HepG2 (cell line): Measurements from ENCODE around the gene MMAA. TPM values are rescaled to one million over a fixed set of nuclear protein-coding genes. Genes with fewer than 3 reads are reported as not detected.

ENCODE experiments used
- ATAC-seq: fragments of 200-7000 bp; cut with Tn5 transposase; 3 replicates; pipeline ENCODE4 v1.9.1; 2020; ENCODE audit warnings: mild to moderate bottlenecking, moderate library complexity
- BruUV-seq: library from RNA; stranded (reverse); fragments of 400-500 nt; replicated peaks from 2 replicates; lab custom pipeline; 2021; lab: Mats Ljungman, UMichigan
- CTCF ChIA-PET: fragments of 300-600 bp; formaldehyde crosslinking; extraction: SDS; loops from one replicate; lab custom pipeline; 2021; ENCODE audit warnings: low total read pairs, inconsistent platforms, low intra/inter-chr PET ratio; lab: Yijun Ruan, JAX
- POLR2A ChIA-PET: fragments of 350-600 bp; sonication (Branson Sonifier 250); formaldehyde crosslinking; loops from one replicate; lab custom pipeline; 2020; ENCODE audit warnings: antibody characterized with exemption, inconsistent platforms; lab: Yijun Ruan, JAX
- DNase-seq: peaks from one replicate; pipeline ENCODE4 v3.0.0-alpha.2; 2015; ENCODE audit warnings: low spot score
- FAIRE-seq: peaks from 3 replicates; lab custom pipeline; 2011; peaks lifted over from hg19 to GRCh38; lab: Jason Lieb, UNC
- H2AFZ ChIP-seq: one replicate; pipeline ENCODE4 v1.6.1; 2011; ENCODE audit warnings: low read length, inconsistent platforms
- H3K27ac ChIP-seq: fragments of 300-600 bp; 3 replicates; pipeline ENCODE4 v1.8.0; 2011; ENCODE audit warnings: mixed run types, mild to moderate bottlenecking, mixed read lengths, low read length, inconsistent platforms; ENCODE audit not compliant: insufficient read depth; ENCODE audit errors: extremely low read length
- H3K27me3 ChIP-seq, 2 experiments: fragments of 200-600 bp in 1 of 2; 2 replicates in 1 of 2; 3 replicates in 1 of 2; pipeline versions ENCODE4 v1.6.0 to v1.8.0; 2011; ENCODE audit warnings: low read length in 2 of 2, mild to moderate bottlenecking in 2 of 2, moderate library complexity in 2 of 2, inconsistent platforms in 1 of 2; ENCODE audit not compliant: insufficient read depth in 2 of 2, control insufficient read depth in 1 of 2
- H3K36me3 ChIP-seq, 2 experiments: fragments of 200-600 bp in 1 of 2; replicated peaks in 1 of 2; 2 replicates in 1 of 2; 3 replicates in 1 of 2; pipeline versions ENCODE4 v1.5.1 to v1.8.0; 2011; ENCODE audit warnings: low read length in 2 of 2, inconsistent platforms in 1 of 2; ENCODE audit not compliant: insufficient read depth in 2 of 2, control insufficient read depth in 1 of 2
- H3K4me1 ChIP-seq: 2 replicates; pipeline ENCODE4 v1.5.1; 2012; ENCODE audit warnings: low read length, inconsistent platforms; ENCODE audit not compliant: insufficient read depth
- H3K4me2 ChIP-seq: 2 replicates; pipeline ENCODE4 v1.6.0; 2011; ENCODE audit warnings: low read depth, low read length, inconsistent platforms
- H3K4me3 ChIP-seq, 3 experiments: fragments of 200-600 bp in 1 of 3; sonication (generic), shearing (Covaris generic) in 1 of 3; replicated peaks in 1 of 3; 2 replicates each; pipeline ENCODE4 v1.5.1; 2011 to 2016; ENCODE audit warnings: low read length in 3 of 3, inconsistent platforms in 2 of 3, low read depth in 2 of 3, mild to moderate bottlenecking in 2 of 3, control low read depth in 1 of 3, mixed read lengths in 1 of 3; ENCODE audit not compliant: insufficient read depth in 1 of 3
- H3K79me2 ChIP-seq: one replicate; pipeline ENCODE4 v1.6.1; 2011; ENCODE audit warnings: low read length, inconsistent platforms; ENCODE audit not compliant: insufficient read depth
- H3K9ac ChIP-seq: 2 replicates; pipeline ENCODE4 v1.6.0; 2011; ENCODE audit warnings: mild to moderate bottlenecking, low read depth, low read length, inconsistent platforms; ENCODE audit not compliant: insufficient read depth
- H3K9me3 ChIP-seq: 2 replicates; pipeline ENCODE4 v1.5.1; 2012; ENCODE audit warnings: mild to moderate bottlenecking, low read length
- H4K20me1 ChIP-seq: 2 replicates; pipeline ENCODE4 v1.6.0; 2011; ENCODE audit warnings: inconsistent platforms, mild to moderate bottlenecking, low read length, moderate library complexity; ENCODE audit not compliant: insufficient read depth
- ATF1 ChIP-seq: IDR thresholded peaks from 2 replicates; pipeline ENCODE4 v1.6.1; 2016; ENCODE audit warnings: mild to moderate bottlenecking, control low read depth
- KAT8 ChIP-seq: IDR thresholded peaks from 2 replicates; pipeline ENCODE4 v1.6.1; 2016; ENCODE audit warnings: missing genetic modification reagents, missing compliant biosample characterization
- KLF9 ChIP-seq: IDR thresholded peaks from 2 replicates; pipeline ENCODE4 v1.6.1; 2016; ENCODE audit warnings: low read depth
- MBD4 ChIP-seq: IDR thresholded peaks from 2 replicates; pipeline ENCODE4 v1.6.1; 2012; ENCODE audit warnings: low read length, inconsistent platforms, borderline replicate concordance
- NR2F1 ChIP-seq, 2 experiments: fragments of 450-650 bp in 1 of 2; formaldehyde crosslinking in 1 of 2; IDR thresholded peaks; 2 replicates each; pipeline versions ENCODE4 v1.5.0 to v1.6.1; 2016 to 2020; ENCODE audit warnings: mild to moderate bottlenecking in 1 of 2, missing compliant biosample characterization in 1 of 2, missing genetic modification reagents in 1 of 2, moderate library complexity in 1 of 2
- PHF5A ChIP-seq: IDR thresholded peaks from one replicate; pipeline ENCODE4 v1.6.1; 2018; ENCODE audit warnings: low read depth, missing genetic modification reagents; ENCODE audit not compliant: unreplicated experiment
- SP140L ChIP-seq: sonication (generic); formaldehyde crosslinking; IDR thresholded peaks from 2 replicates; pipeline ENCODE4 v1.4.0; 2020; ENCODE audit warnings: missing genetic modification reagents, borderline replicate concordance
- ZBTB42 ChIP-seq: sonication (generic); formaldehyde crosslinking; IDR thresholded peaks from 2 replicates; pipeline ENCODE4 v1.5.0; 2020; ENCODE audit warnings: mild to moderate bottlenecking, missing genetic modification reagents
- ZNF451 ChIP-seq: sonication (generic); formaldehyde crosslinking; IDR thresholded peaks from 2 replicates; pipeline ENCODE4 v1.5.0; 2020; ENCODE audit warnings: mild to moderate bottlenecking, missing genetic modification reagents
- ZNF652 ChIP-seq: IDR thresholded peaks from 2 replicates; pipeline ENCODE4 v1.6.1; 2016; ENCODE audit warnings: low read depth, borderline replicate concordance
- WGBS: methylation state at CpG from one replicate; pipeline ENCODE4 v1.1.6; 2017; ENCODE audit warnings: low lambda C conversion rate; 5-methylcytosine and 5-hydroxymethylcytosine counted together
- in situ Hi-C: cut with HindIII; loops from 2 replicates; pipeline ENCODE4 v1.10.0; 2017; ENCODE audit warnings: low pct_unique_long_range_greater_than_20kb; ENCODE audit not compliant: extremely low pct_ligation_motif_present
- intact Hi-C: fragments of 100-400 bp; cut with micrococcal nuclease; formaldehyde crosslinking; loops from one replicate; pipeline ENCODE4 v1.10.0; 2022; ENCODE audit not compliant: unreplicated experiment
- polyA plus RNA-seq, 8 experiments: library from polyadenylated mRNA; depleted of rRNA in 3 of 8; stranded (reverse) in 7 of 8; unstranded in 1 of 8; fragments of >200 nt; fragmentation: Illumina TruSeq in 4 of 8; extraction: Trizol in 4 of 8; gene quantifications; 2 replicates each; pipeline versions ENCODE4 v1.2.1 to v1.2.3, GENCODE V29; 2011 to 2016; ENCODE audit warnings: low read depth in 4 of 8, missing spikeins in 1 of 8, mixed read lengths in 1 of 8; ENCODE audit not compliant: insufficient read depth in 1 of 8
- total RNA-seq, 5 experiments: library from RNA; depleted of rRNA; stranded (reverse); fragments of >200 nt; fragmentation: Illumina TruSeq; extraction: Trizol; gene quantifications; 2 replicates each; pipeline ENCODE4 v1.2.3, GENCODE V29; 2016; ENCODE audit warnings: low read depth in 1 of 5
- TF ChIP-seq, protein P1 (sequence below): sonication (generic); formaldehyde crosslinking; IDR thresholded peaks from 2 replicates; pipeline ENCODE4 v1.4.0; 2020; ENCODE audit warnings: low read depth, missing genetic modification reagents
- TF ChIP-seq, protein P2 (sequence below): sonication (generic); formaldehyde crosslinking; IDR thresholded peaks from 2 replicates; pipeline ENCODE4 v1.4.0; 2020; ENCODE audit warnings: mild to moderate bottlenecking, missing genetic modification reagents

Gene MMAA
- total and polyA plus RNA-seq, 2 of the 13 experiments (the other 11 are each of a cell fraction or from before 2014, with no cell fraction given) = 1.3 to 2.8 TPM

DNA sequence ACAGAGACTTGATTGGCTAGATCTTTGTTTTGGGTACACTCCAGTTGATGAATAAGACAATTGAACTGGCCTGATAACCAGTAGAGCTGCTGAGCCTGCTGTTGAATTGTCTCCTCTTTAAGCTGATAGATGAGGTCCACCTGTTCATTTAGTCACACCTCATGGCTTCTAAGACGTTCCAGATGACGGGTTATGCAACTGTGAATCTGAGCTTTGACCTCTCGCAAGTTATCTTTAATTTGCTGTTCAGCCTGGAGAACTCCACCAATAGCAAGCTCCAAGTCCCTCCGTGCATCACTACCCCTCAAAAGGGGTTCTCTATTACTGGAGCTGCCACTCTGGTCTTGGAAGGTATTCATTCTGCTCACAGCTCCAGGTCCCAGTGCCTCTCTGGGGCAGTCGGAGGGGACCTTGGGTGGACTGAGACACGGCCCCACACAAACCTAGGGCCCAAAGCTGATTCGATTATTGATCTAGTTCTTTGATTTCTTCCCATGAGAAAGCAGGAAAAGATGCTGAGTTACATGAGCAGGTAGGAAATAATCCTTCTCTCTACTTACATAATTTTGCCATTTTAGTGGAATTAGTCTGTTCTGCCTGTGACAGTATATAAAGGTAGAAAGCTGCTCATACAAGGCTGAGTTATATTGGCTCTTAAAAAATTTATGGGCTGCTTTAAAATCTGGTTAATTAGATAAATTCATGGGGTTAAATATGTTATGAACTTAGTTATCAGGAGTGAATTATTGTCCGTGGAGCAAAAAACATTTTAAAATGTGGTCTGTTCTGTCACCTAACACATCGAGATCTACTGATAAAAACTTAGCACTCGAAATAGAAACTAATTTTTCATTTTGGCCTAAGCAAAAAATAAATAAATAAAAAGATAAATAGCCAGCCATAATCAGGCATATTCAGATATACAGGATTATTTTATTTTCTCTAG is 6.8 kb downstream of the MMAA start:
- CTCF ChIA-PET = no interaction called here
- DNase-seq = no peak
- no peak for TF ChIP-seq ZBTB42
- no peak for TF ChIP-seq NR2F1 (CRISPR knock-in tag; IDR thresholded peaks at IDR 0.05)
- no peak for TF ChIP-seq SP140L (CRISPR knock-in tag)
- no peak for TF ChIP-seq KLF9 (CRISPR knock-in tag)
- TF ChIP-seq ZNF652 (CRISPR knock-in tag) = no peak
- TF ChIP-seq, protein P1, sequence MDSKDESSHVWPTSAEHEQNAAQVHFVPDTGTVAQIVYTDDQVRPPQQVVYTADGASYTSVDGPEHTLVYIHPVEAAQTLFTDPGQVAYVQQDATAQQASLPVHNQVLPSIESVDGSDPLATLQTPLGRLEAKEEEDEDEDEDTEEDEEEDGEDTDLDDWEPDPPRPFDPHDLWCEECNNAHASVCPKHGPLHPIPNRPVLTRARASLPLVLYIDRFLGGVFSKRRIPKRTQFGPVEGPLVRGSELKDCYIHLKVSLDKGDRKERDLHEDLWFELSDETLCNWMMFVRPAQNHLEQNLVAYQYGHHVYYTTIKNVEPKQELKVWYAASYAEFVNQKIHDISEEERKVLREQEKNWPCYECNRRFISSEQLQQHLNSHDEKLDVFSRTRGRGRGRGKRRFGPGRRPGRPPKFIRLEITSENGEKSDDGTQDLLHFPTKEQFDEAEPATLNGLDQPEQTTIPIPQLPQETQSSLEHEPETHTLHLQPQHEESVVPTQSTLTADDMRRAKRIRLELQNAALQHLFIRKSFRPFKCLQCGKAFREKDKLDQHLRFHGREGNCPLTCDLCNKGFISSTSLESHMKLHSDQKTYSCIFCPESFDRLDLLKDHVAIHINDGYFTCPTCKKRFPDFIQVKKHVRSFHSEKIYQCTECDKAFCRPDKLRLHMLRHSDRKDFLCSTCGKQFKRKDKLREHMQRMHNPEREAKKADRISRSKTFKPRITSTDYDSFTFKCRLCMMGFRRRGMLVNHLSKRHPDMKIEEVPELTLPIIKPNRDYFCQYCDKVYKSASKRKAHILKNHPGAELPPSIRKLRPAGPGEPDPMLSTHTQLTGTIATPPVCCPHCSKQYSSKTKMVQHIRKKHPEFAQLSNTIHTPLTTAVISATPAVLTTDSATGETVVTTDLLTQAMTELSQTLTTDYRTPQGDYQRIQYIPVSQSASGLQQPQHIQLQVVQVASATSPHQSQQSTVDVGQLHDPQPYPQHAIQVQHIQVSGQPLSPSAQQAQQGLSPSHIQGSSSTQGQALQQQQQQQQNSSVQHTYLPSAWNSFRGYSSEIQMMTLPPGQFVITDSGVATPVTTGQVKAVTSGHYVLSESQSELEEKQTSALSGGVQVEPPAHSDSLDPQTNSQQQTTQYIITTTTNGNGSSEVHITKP = no peak
- no peak for TF ChIP-seq ATF1
- TF ChIP-seq, protein P2, sequence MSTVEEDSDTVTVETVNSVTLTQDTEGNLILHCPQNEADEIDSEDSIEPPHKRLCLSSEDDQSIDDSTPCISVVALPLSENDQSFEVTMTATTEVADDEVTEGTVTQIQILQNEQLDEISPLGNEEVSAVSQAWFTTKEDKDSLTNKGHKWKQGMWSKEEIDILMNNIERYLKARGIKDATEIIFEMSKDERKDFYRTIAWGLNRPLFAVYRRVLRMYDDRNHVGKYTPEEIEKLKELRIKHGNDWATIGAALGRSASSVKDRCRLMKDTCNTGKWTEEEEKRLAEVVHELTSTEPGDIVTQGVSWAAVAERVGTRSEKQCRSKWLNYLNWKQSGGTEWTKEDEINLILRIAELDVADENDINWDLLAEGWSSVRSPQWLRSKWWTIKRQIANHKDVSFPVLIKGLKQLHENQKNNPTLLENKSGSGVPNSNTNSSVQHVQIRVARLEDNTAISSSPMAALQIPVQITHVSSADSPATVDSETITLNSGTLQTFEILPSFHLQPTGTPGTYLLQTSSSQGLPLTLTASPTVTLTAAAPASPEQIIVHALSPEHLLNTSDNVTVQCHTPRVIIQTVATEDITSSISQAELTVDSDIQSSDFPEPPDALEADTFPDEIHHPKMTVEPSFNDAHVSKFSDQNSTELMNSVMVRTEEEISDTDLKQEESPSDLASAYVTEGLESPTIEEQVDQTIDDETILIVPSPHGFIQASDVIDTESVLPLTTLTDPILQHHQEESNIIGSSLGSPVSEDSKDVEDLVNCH (CRISPR knock-in tag) = no peak
- TF ChIP-seq MBD4 = no peak
- TF ChIP-seq ZNF451 (CRISPR knock-in tag) = no peak
- TF ChIP-seq PHF5A (CRISPR knock-in tag) = no peak
- TF ChIP-seq KAT8 (CRISPR knock-in tag) = no peak
- TF ChIP-seq, all 625 proteins: peak for 0
- Histone ChIP-seq H3K4me3 (no peak overlapping the region), H2AFZ (no peak overlapping the region), H3K79me2 (no peaks in the 10 kb centered on the region), H3K36me3 (no peaks in the 10 kb centered on the region), H3K9me3 (no peaks in the 10 kb centered on the region), H4K20me1 (no peaks in the 10 kb centered on the region), H3K4me1 (no peaks in the 10 kb centered on the region), H3K4me2 (no peak overlapping the region), H3K27me3 (no peaks in the 10 kb centered on the region), H3K9ac (no peak overlapping the region), H3K27ac (no peak overlapping the region)
- 63% methylated on average over 10 of the region's 10 CpGs for WGBS
- ATAC-seq = no peak
- in situ Hi-C loops (no loop called here), intact Hi-C loops (no loop called here)
- no peak for FAIRE-seq
- POLR2A ChIA-PET = no interaction called here
- no TSS peak for BruUV-seq
